PC-3 (cell line): ENCODE measurements around the gene BSG. TPM values are rescaled to one million over a fixed set of nuclear protein-coding genes. Genes with fewer than 3 reads are reported as not detected.
A peak's percentile ranks its signal among the peaks of the same experiment; 100 is the strongest.

Experiments
- ATAC-seq: fragments of 200-7000 bp; cut with Tn5 transposase; 2 replicates; pipeline ENCODE4 v1.9.1; 2020; ENCODE audit warnings: mild to moderate bottlenecking, moderate library complexity
- BruUV-seq: library from RNA; stranded (reverse); fragments of 400-500 nt; replicated peaks from 2 replicates; lab custom pipeline; 2021; lab: Mats Ljungman, UMichigan
- CTCF ChIA-PET: fragments of 300-600 bp; sonication (Branson Sonifier 250); formaldehyde crosslinking; loops from one replicate; lab custom pipeline; 2022; ENCODE audit warnings: antibody characterized with exemption; lab: Charles Lee
- POLR2A ChIA-PET: fragments of 300-600 bp; sonication (Branson Sonifier 250); formaldehyde crosslinking; loops from one replicate; lab custom pipeline; 2022; ENCODE audit warnings: antibody characterized with exemption; ENCODE audit not compliant: unreplicated experiment; lab: Charles Lee
- DNase-seq: peaks from one replicate; pipeline ENCODE4 v3.0.0-alpha.2; 2015
- H2AFZ ChIP-seq: fragments of 300-600 bp; sonication (generic); 2 replicates; pipeline ENCODE4 v1.6.0; 2016; ENCODE audit warnings: antibody characterized with exemption, low read length
- H3F3A ChIP-seq: fragments of 300-600 bp; sonication (generic); one replicate; pipeline ENCODE4 v1.6.0; 2017; ENCODE audit warnings: antibody characterized with exemption, low read length, control low read depth, mild to moderate bottlenecking; ENCODE audit not compliant: unreplicated experiment
- H3K27ac ChIP-seq: fragments of 300-600 bp; sonication (generic); 2 replicates; pipeline ENCODE4 v1.5.1; 2016; ENCODE audit warnings: mild to moderate bottlenecking, low read length
- H3K27me3 ChIP-seq: fragments of 300-600 bp; sonication (generic); 2 replicates; pipeline ENCODE4 v1.6.1; 2016; ENCODE audit warnings: low read length, mixed read lengths
- H3K36me3 ChIP-seq: fragments of 300-600 bp; sonication (generic); 2 replicates; pipeline ENCODE4 v1.6.1; 2016; ENCODE audit warnings: low read depth, mixed run types, low read length, mixed read lengths
- H3K4me1 ChIP-seq: fragments of 300-600 bp; sonication (generic); 2 replicates; pipeline ENCODE4 v1.5.1; 2016; ENCODE audit warnings: low read length; ENCODE audit not compliant: insufficient read depth
- H3K4me2 ChIP-seq: fragments of 300-600 bp; sonication (generic); 2 replicates; pipeline ENCODE4 v1.6.0; 2016; ENCODE audit warnings: low read length
- H3K4me3 ChIP-seq: fragments of 300-600 bp; sonication (generic); 2 replicates; pipeline ENCODE4 v1.5.1; 2016; ENCODE audit warnings: mild to moderate bottlenecking, low read length, mixed read lengths
- H3K79me2 ChIP-seq: fragments of 300-600 bp; sonication (generic); 2 replicates; pipeline ENCODE4 v1.6.1; 2017; ENCODE audit warnings: low read length, mixed read lengths
- H3K9ac ChIP-seq: fragments of 300-600 bp; sonication (generic); 2 replicates; pipeline ENCODE4 v1.6.0; 2016; ENCODE audit warnings: mild to moderate bottlenecking, low read length
- H3K9me2 ChIP-seq: fragments of 300-600 bp; sonication (generic); replicated peaks from 2 replicates; pipeline ENCODE4 v1.6.1; 2016; ENCODE audit warnings: mixed run types, low read length, mixed read lengths
- H3K9me3 ChIP-seq: fragments of 300-600 bp; sonication (generic); 2 replicates; pipeline ENCODE4 v1.6.1; 2016; ENCODE audit warnings: low read length, mixed read lengths
- H4K20me1 ChIP-seq: fragments of 300-600 bp; sonication (generic); 2 replicates; pipeline ENCODE4 v1.6.1; 2016; ENCODE audit warnings: low read length, mixed read lengths
- CTCF ChIP-seq: fragments of 300-600 bp; sonication (generic); conservative IDR thresholded peaks from 2 replicates; pipeline ENCODE4 v1.5.1; 2017; ENCODE audit warnings: antibody characterized with exemption, low read depth, mild to moderate bottlenecking, low read length
- EZH2 ChIP-seq: fragments of 300-600 bp; sonication (generic); IDR thresholded peaks from one replicate; pipeline ENCODE4 v1.6.1; 2017; ENCODE audit warnings: antibody characterized with exemption, mild to moderate bottlenecking, low read length; ENCODE audit not compliant: unreplicated experiment
- EZH2phosphoT487 ChIP-seq: fragments of 300-600 bp; sonication (generic); IDR thresholded peaks from 2 replicates; pipeline ENCODE4 v1.6.1; 2018; ENCODE audit warnings: mild to moderate bottlenecking, antibody characterized with exemption, low read length, borderline replicate concordance
- intact Hi-C: fragments of 100-400 bp; cut with micrococcal nuclease; formaldehyde crosslinking; loops from 2 replicates; pipeline ENCODE4 v1.9.0; 2023
- total RNA-seq: library from RNA; depleted of rRNA; stranded (reverse); fragments of >200 nt; gene quantifications from 2 replicates; pipeline ENCODE4 v1.2.3, GENCODE V29; 2014

The BSG gene
- total RNA-seq, 1 experiment from 2014 or later, result 458 TPM

GRCh38 chr19:534088-534487 is 38.3 kb upstream of the BSG start:
- Histone ChIP-seq H3F3A (no peaks in the 10 kb centered on the region), H3K27ac (no peak overlapping the region), H3K9me2 (no peaks in the 10 kb centered on the region), H3K9me3 (no peaks in the 10 kb centered on the region), H3K79me2 (peaks cover 42% of the 10 kb centered on the region), H3K4me2 (peak overlapping the region; percentile 93), H4K20me1 (peaks cover 20% of the 10 kb centered on the region), H3K4me3 (peak overlapping the region; percentile 89), H3K27me3 (no peaks in the 10 kb centered on the region), H3K9ac (peak overlapping the region; percentile 81; the same call in 1 of the 2 replicates), H3K4me1 (peaks cover 22% of the 10 kb centered on the region), H3K36me3 (0 out of 2 replicates have a peak, but pooled peaks cover 11% of the 10 kb centered on the region), H2AFZ (no peak overlapping the region)
- CTCF ChIA-PET, result no interaction called here
- TF ChIP-seq EZH2, result no peak
- TF ChIP-seq CTCF, result peak; percentile 14; the same call in 1 of the 2 replicates
- POLR2A ChIA-PET, result no interaction called here
- ATAC-seq, result no peak
- no peak for DNase-seq
- no TSS peak for BruUV-seq
- intact Hi-C loops, result no loop called here

GRCh38 chr19:535017-535835 is 37.2 kb upstream of the BSG start:
- Histone ChIP-seq H3K9me2 (no peaks in the 10 kb centered on the region), H3K9ac (no peak overlapping the region), H4K20me1 (peaks cover 20% of the 10 kb centered on the region), H2AFZ (no peak overlapping the region), H3K9me3 (no peaks in the 10 kb centered on the region), H3K36me3 (0 out of 2 replicates have a peak, but pooled peaks cover 11% of the 10 kb centered on the region), H3K27me3 (no peaks in the 10 kb centered on the region), H3K4me2 (peak overlapping the region; percentile 46), H3K27ac (no peak overlapping the region), H3K4me3 (no peak overlapping the region), H3K79me2 (peaks cover 42% of the 10 kb centered on the region), H3K4me1 (peaks cover 22% of the 10 kb centered on the region), H3F3A (no peaks in the 10 kb centered on the region)
- intact Hi-C loops, result no loop called here
- no TSS peak for BruUV-seq
- TF ChIP-seq CTCF, result 0 out of 2 replicates have a peak, but pooled peaks have one; percentile 15
- TF ChIP-seq EZH2phosphoT487, result no peak
- DNase-seq (peak; percentile 42), ATAC-seq (peak; percentile 48)
- ChIA-PET CTCF (interaction anchor here (0.6 to 0.9 kb wide), 3 partner anchors 13 to 162 kb away, joined by 3 to 4 read pairs (median 3); no protein-coding TSS in a partner anchor), POLR2A (no interaction called here)
